IPS DF 6.9 (cell line): ENCODE measurements around the gene CD2AP.

Experiments
- DNase-seq: peaks from one replicate; pipeline ENCODE4 v3.0.0-alpha.2; 2013; ENCODE audit warnings: low read depth, low spot score
- H3K27ac ChIP-seq: one replicate; pipeline ENCODE4 v1.5.1; 2013; ENCODE audit warnings: low read length, control low read depth
- H3K27me3 ChIP-seq: 2 replicates; pipeline ENCODE4 v1.6.1; 2013; ENCODE audit warnings: mild to moderate bottlenecking, low read length; ENCODE audit not compliant: control insufficient read depth, insufficient read depth
- H3K36me3 ChIP-seq: 2 replicates; pipeline ENCODE4 v1.6.1; 2013; ENCODE audit warnings: low read length; ENCODE audit not compliant: control insufficient read depth, insufficient read depth
- H3K4me1 ChIP-seq: 2 replicates; pipeline ENCODE4 v1.6.1; 2013; ENCODE audit warnings: low read length; ENCODE audit not compliant: control insufficient read depth, insufficient read depth
- H3K4me3 ChIP-seq: 2 replicates; pipeline ENCODE4 v1.5.1; 2013; ENCODE audit warnings: mild to moderate bottlenecking, low read length
- H3K9me3 ChIP-seq: 2 replicates; pipeline ENCODE4 v1.6.1; 2013; ENCODE audit warnings: low read length, inconsistent platforms; ENCODE audit not compliant: control insufficient read depth, insufficient read depth
- WGBS: extraction: QIAGEN DNeasy Blood & Tissue Kit; methylation state at CpG from one replicate; pipeline ENCODE4 v1.1.7; 2013; ENCODE audit warnings: mixed read lengths, missing lambda C conversion rate; ENCODE audit not compliant: insufficient read length, insufficient coverage; 5-methylcytosine and 5-hydroxymethylcytosine counted together

Gene CD2AP

GRCh38 chr6:47495954-47496545 is 18.5 kb downstream of the CD2AP start:
- H3K27ac ChIP-seq, result no peak overlapping the region
- H3K4me3 ChIP-seq, result no peak overlapping the region
- peaks cover 2% of the 10 kb centered on the region; the same call in 1 of the 2 replicates for H3K4me1 ChIP-seq
- no peak for DNase-seq
- no peaks in the 10 kb centered on the region for H3K9me3 ChIP-seq
- no peaks in the 10 kb centered on the region for H3K27me3 ChIP-seq
- no CpG with 5 or more reads among the region's 2 CpGs for WGBS
- no peaks in the 10 kb centered on the region for H3K36me3 ChIP-seq

- Histone ChIP-seq H3K27me3 (no peaks in the 10 kb centered on the region), H3K4me3 (no peak overlapping the region), H3K27ac (no peak overlapping the region), H3K4me1 (peaks cover 2% of the 10 kb centered on the region; the same call in 1 of the 2 replicates), H3K9me3 (no peaks in the 10 kb centered on the region), H3K36me3 (no peaks in the 10 kb centered on the region)
- WGBS, result 100% methylated on average over 2 of the region's 8 CpGs
- DNase-seq, result no peak
Observed at GRCh38 chr6:47496935-47497579, 19.5 kb downstream of the CD2AP start.

DNA sequence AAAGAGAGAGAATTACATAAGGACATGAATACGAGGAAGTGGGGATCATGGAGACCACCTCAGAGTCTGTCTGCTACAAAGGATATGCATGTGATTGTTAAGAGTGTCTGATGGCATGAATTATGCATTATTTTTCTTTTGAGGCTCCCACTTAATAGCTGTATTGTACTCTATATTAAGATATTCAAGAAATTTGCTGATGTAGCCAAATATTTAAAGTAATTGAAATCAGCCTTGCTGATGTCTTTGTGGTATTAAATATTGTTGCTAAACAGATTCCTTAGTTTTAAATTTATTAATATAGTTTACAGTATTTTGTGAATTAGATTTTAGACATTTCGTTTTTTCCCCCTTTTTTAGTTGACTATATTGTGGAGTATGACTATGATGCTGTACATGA is 25.3 kb downstream of the CD2AP start:
- H3K4me1 ChIP-seq, result peaks cover 2% of the 10 kb centered on the region; the same call in 1 of the 2 replicates
- DNase-seq, result no peak
- H3K27ac ChIP-seq, result no peak overlapping the region
- H3K36me3 ChIP-seq, result no peaks in the 10 kb centered on the region
- no peaks in the 10 kb centered on the region for H3K9me3 ChIP-seq
- no peak overlapping the region for H3K4me3 ChIP-seq
- H3K27me3 ChIP-seq, result no peaks in the 10 kb centered on the region
- no CpG with 5 or more reads among the region's 2 CpGs for WGBS

- Histone ChIP-seq H3K4me1 (no peaks in the 10 kb centered on the region), H3K27ac (no peak overlapping the region), H3K4me3 (no peak overlapping the region), H3K36me3 (no peaks in the 10 kb centered on the region), H3K27me3 (no peaks in the 10 kb centered on the region), H3K9me3 (no peaks in the 10 kb centered on the region)
- no CpG with 5 or more reads among the region's 1 CpG for WGBS
- no peak for DNase-seq
Observed at GRCh38 chr6:47509937-47510336, 32.3 kb downstream of the CD2AP start.

GRCh38 chr6:47512872-47513271 is 35.3 kb downstream of the CD2AP start:
- no peaks in the 10 kb centered on the region for H3K9me3 ChIP-seq
- H3K4me3 ChIP-seq, result no peak overlapping the region
- H3K27me3 ChIP-seq, result no peaks in the 10 kb centered on the region
- no peaks in the 10 kb centered on the region for H3K36me3 ChIP-seq
- no peak for DNase-seq
- no peak overlapping the region for H3K27ac ChIP-seq
- H3K4me1 ChIP-seq, result no peaks in the 10 kb centered on the region

DNA sequence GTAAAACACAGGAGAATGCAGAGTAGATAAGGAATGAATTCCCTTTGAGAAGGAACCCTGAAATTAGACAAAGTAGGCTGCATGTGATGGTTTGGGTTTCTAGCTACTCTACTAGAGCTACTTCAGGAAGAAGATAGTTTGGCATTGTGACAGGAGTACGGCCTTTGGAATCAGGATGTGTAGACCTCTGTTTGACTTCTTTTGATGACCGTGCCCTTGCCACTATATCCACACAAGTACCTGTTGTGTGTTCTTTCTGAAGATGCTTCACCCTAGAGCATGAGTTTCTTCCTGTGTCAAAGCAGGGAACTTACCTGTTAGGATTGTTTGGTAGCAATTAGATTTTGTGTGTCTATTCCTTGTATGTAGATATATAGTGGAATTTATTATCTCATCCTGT is 41.7 kb downstream of the CD2AP start:
- Histone ChIP-seq H3K27ac (no peak overlapping the region), H3K4me3 (no peak overlapping the region), H3K36me3 (no peaks in the 10 kb centered on the region), H3K27me3 (no peaks in the 10 kb centered on the region), H3K9me3 (no peaks in the 10 kb centered on the region), H3K4me1 (peaks cover 3% of the 10 kb centered on the region; the same call in 1 of the 2 replicates)
- DNase-seq, result no peak
- no CpG with 5 or more reads among the region's 2 CpGs for WGBS

GRCh38 chr6:47520282-47520681 is 42.7 kb downstream of the CD2AP start:
- Histone ChIP-seq H3K27me3 (no peaks in the 10 kb centered on the region), H3K9me3 (no peaks in the 10 kb centered on the region), H3K4me1 (peaks cover 3% of the 10 kb centered on the region; the same call in 1 of the 2 replicates), H3K27ac (no peak overlapping the region), H3K4me3 (no peak overlapping the region), H3K36me3 (no peaks in the 10 kb centered on the region)
- no peak for DNase-seq
- WGBS, result no CpG with 5 or more reads among the region's 6 CpGs

- H3K27ac ChIP-seq, result no peak overlapping the region
- H3K27me3 ChIP-seq, result no peaks in the 10 kb centered on the region
- no peak overlapping the region for H3K4me3 ChIP-seq
- H3K36me3 ChIP-seq, result no peaks in the 10 kb centered on the region
- H3K9me3 ChIP-seq, result no peaks in the 10 kb centered on the region
- no peak for DNase-seq
- WGBS, result no CpG with 5 or more reads among the region's 6 CpGs
- H3K4me1 ChIP-seq, result peaks cover 3% of the 10 kb centered on the region; the same call in 1 of the 2 replicates
Observed at GRCh38 chr6:47521961-47522360, 44.4 kb downstream of the CD2AP start.

GRCh38 chr6:47524136-47524845 is 46.7 kb downstream of the CD2AP start:
- DNase-seq, result no peak
- no peaks in the 10 kb centered on the region for H3K9me3 ChIP-seq
- WGBS, result no CpG with 5 or more reads among the region's 3 CpGs
- H3K4me1 ChIP-seq, result peaks cover 3% of the 10 kb centered on the region; the same call in 1 of the 2 replicates
- H3K27ac ChIP-seq, result no peak overlapping the region
- H3K4me3 ChIP-seq, result no peak overlapping the region
- H3K27me3 ChIP-seq, result no peaks in the 10 kb centered on the region
- peaks cover 2% of the 10 kb centered on the region; the same call in 1 of the 2 replicates for H3K36me3 ChIP-seq

- no peaks in the 10 kb centered on the region for H3K27me3 ChIP-seq
- DNase-seq, result no peak
- H3K4me3 ChIP-seq, result no peak overlapping the region
- peaks cover 2% of the 10 kb centered on the region; the same call in 1 of the 2 replicates for H3K36me3 ChIP-seq
- no CpG with 5 or more reads among the region's 2 CpGs for WGBS
- H3K9me3 ChIP-seq, result no peaks in the 10 kb centered on the region
- H3K4me1 ChIP-seq, result no peaks in the 10 kb centered on the region
- no peak overlapping the region for H3K27ac ChIP-seq
Observed at GRCh38 chr6:47525330-47526057, 47.9 kb downstream of the CD2AP start.
